HepG2 (cell line): Measurements from ENCODE around the gene MBD3. TPM values are rescaled to one million over a fixed set of nuclear protein-coding genes. Genes with fewer than 3 reads are reported as not detected.

Experiments
- AHR ChIP-seq: IDR thresholded peaks from 2 replicates; pipeline ENCODE4 v1.6.1; 2018; ENCODE audit warnings: missing genetic modification reagents, missing compliant biosample characterization
- ATM ChIP-seq: fragments of 450-650 bp; IDR thresholded peaks from 2 replicates; pipeline ENCODE4 v1.7.1; 2017; ENCODE audit warnings: mild to moderate bottlenecking, borderline replicate concordance
- CTCF ChIP-seq: sonication (generic); formaldehyde crosslinking; IDR thresholded peaks from 2 replicates; pipeline ENCODE4 v1.5.0; 2020; ENCODE audit warnings: mild to moderate bottlenecking, missing genetic modification reagents, moderate library complexity
- FOSL1 ChIP-seq: sonication (generic); formaldehyde crosslinking; IDR thresholded peaks from 2 replicates; pipeline ENCODE4 v1.9.0; 2021; ENCODE audit warnings: missing genetic modification reagents, borderline replicate concordance
- FOXP4 ChIP-seq: sonication (generic); formaldehyde crosslinking; IDR thresholded peaks from 2 replicates; pipeline ENCODE4 v1.4.0; 2020; ENCODE audit warnings: missing genetic modification reagents
- HHEX ChIP-seq: IDR thresholded peaks from 2 replicates; pipeline ENCODE4 v1.6.1; 2016; ENCODE audit warnings: control low read depth
- RERE ChIP-seq: IDR thresholded peaks from 2 replicates; pipeline ENCODE4 v1.6.1; 2016; ENCODE audit warnings: low read depth, missing genetic modification reagents, missing compliant biosample characterization
- SUZ12 ChIP-seq: fragments of 150-350 bp; IDR thresholded peaks from 2 replicates; pipeline ENCODE4 v1.6.1; 2014; ENCODE audit warnings: low read depth, low read length
- ZBTB14 ChIP-seq: sonication (generic); formaldehyde crosslinking; IDR thresholded peaks from 2 replicates; pipeline ENCODE4 v1.4.0; 2020; ENCODE audit warnings: missing genetic modification reagents
- ZNF160 ChIP-seq: sonication (generic); formaldehyde crosslinking; IDR thresholded peaks from 2 replicates; pipeline ENCODE4 v1.8.0; 2022; ENCODE audit warnings: mild to moderate bottlenecking, inconsistent platforms, missing genetic modification reagents
- ZNF292 ChIP-seq: sonication (generic); formaldehyde crosslinking; IDR thresholded peaks from 2 replicates; pipeline ENCODE4 v1.8.1; 2022; ENCODE audit warnings: mild to moderate bottlenecking, low read depth, missing genetic modification reagents, borderline replicate concordance
- ZNF3 ChIP-seq: IDR thresholded peaks from 2 replicates; pipeline ENCODE4 v1.7.0; 2017; ENCODE audit warnings: inconsistent platforms
- ZNF354B ChIP-seq: sonication (generic); formaldehyde crosslinking; IDR thresholded peaks from 2 replicates; pipeline ENCODE4 v1.8.0; 2022; ENCODE audit warnings: mild to moderate bottlenecking, missing genetic modification reagents
- ZNF430 ChIP-seq: sonication (generic); formaldehyde crosslinking; IDR thresholded peaks from 2 replicates; pipeline ENCODE4 v1.9.0; 2021; ENCODE audit warnings: mild to moderate bottlenecking, missing genetic modification reagents
- ZNF431 ChIP-seq: sonication (generic); formaldehyde crosslinking; IDR thresholded peaks from 2 replicates; pipeline ENCODE4 v1.9.0; 2022; ENCODE audit warnings: missing genetic modification reagents, low read depth, mild to moderate bottlenecking, borderline replicate concordance
- ZNF777 ChIP-seq: sonication (generic); formaldehyde crosslinking; IDR thresholded peaks from 2 replicates; pipeline ENCODE4 v1.4.0; 2020; ENCODE audit warnings: missing genetic modification reagents
- ZNF800 ChIP-seq: sonication (generic); formaldehyde crosslinking; IDR thresholded peaks from 2 replicates; pipeline ENCODE4 v1.4.0; 2020; ENCODE audit warnings: missing genetic modification reagents
- polyA plus RNA-seq, 8 experiments: library from polyadenylated mRNA; depleted of rRNA in 3 of 8; stranded (reverse) in 7 of 8; unstranded in 1 of 8; fragments of >200 nt; fragmentation: Illumina TruSeq in 4 of 8; extraction: Trizol in 4 of 8; gene quantifications; 2 replicates each; pipeline versions ENCODE4 v1.2.1 to v1.2.3, GENCODE V29; 2011 to 2016; ENCODE audit warnings: low read depth in 4 of 8, missing spikeins in 1 of 8, mixed read lengths in 1 of 8; ENCODE audit not compliant: insufficient read depth in 1 of 8
- total RNA-seq, 5 experiments: library from RNA; depleted of rRNA; stranded (reverse); fragments of >200 nt; fragmentation: Illumina TruSeq; extraction: Trizol; gene quantifications; 2 replicates each; pipeline ENCODE4 v1.2.3, GENCODE V29; 2016; ENCODE audit warnings: low read depth in 1 of 5

Gene MBD3
- total and polyA plus RNA-seq, 2 of the 13 experiments (the other 11 are each of a cell fraction or from before 2014, with no cell fraction given): 21.2 to 76.9 TPM

DNA sequence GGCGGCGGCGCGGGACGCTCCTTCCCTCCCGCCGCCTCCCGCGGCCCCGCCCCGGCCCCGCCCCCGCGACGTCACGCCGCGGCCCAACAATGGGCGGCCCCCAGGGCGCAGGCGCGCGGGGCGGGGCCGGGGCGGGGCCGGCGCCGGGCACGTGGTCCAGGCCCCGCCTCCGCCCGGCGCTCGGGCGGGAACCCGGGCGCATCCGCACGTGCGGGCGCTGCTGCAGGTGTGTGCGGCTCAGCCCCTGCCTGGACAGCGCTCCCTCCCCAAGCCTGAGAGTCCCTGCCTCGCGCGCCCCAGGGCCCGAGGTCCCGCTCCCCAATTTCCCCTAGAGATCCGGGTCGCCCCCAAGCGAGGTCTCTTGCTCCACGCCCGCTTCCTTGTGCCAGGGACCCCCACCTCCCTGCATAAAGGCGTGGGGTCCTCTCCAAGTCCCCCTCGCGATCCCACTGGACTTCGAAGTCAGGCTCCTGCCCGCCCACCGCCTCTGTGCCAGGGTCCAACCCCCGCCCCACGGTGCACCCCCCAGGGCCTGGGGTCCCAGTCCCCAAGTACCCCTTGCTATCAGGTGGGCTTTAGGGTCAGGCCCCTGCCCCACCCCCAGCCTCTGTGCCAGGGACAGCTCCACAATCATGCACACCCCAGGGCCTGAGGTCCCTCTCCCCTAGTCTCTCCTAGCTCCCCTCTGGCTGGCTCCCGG lies 24.2 kb downstream of the MBD3 start, which contains the start of gene MEX3D (continued):
- TF ChIP-seq ZBTB14 (CRISPR knock-in tag) (peak; percentile 38; the same call in 1 of the 2 replicates), ZNF160 (CRISPR knock-in tag) (peak; percentile 64; the same call in 1 of the 2 replicates), FOSL1 (CRISPR knock-in tag) (no peak), ZNF431 (CRISPR knock-in tag) (no peak; the same call in 1 of the 2 replicates), SUZ12 (no peak), ZNF3 (CRISPR knock-in tag) (no peak), HHEX (CRISPR knock-in tag) (no peak), CTCF (CRISPR knock-in tag) (no peak), ZNF777 (CRISPR knock-in tag) (no peak), ZNF354B (no peak), RERE (no peak), FOXP4 (CRISPR knock-in tag) (no peak), ZNF800 (CRISPR knock-in tag) (no peak), ZNF430 (no peak; the same call in 1 of the 2 replicates), ATM (no peak), AHR (CRISPR knock-in tag) (peak; percentile 79; the same call in 1 of the 2 replicates), ZNF292 (no peak)
